GM21529 (cell line): ENCODE results near the gene LTBP1.
"Not testable (repeated sequence)": the region's sequence is repeated elsewhere in the genome, so short reads cannot be mapped to it uniquely, and the experiment has no call there.

Experiments
- ATAC-seq: cut with Tn5 transposase; IDR thresholded peaks from one replicate; pipeline ENCODE4 v1.9.1; 2021; ENCODE audit not compliant: unreplicated experiment

LTBP1 gene, protein sequence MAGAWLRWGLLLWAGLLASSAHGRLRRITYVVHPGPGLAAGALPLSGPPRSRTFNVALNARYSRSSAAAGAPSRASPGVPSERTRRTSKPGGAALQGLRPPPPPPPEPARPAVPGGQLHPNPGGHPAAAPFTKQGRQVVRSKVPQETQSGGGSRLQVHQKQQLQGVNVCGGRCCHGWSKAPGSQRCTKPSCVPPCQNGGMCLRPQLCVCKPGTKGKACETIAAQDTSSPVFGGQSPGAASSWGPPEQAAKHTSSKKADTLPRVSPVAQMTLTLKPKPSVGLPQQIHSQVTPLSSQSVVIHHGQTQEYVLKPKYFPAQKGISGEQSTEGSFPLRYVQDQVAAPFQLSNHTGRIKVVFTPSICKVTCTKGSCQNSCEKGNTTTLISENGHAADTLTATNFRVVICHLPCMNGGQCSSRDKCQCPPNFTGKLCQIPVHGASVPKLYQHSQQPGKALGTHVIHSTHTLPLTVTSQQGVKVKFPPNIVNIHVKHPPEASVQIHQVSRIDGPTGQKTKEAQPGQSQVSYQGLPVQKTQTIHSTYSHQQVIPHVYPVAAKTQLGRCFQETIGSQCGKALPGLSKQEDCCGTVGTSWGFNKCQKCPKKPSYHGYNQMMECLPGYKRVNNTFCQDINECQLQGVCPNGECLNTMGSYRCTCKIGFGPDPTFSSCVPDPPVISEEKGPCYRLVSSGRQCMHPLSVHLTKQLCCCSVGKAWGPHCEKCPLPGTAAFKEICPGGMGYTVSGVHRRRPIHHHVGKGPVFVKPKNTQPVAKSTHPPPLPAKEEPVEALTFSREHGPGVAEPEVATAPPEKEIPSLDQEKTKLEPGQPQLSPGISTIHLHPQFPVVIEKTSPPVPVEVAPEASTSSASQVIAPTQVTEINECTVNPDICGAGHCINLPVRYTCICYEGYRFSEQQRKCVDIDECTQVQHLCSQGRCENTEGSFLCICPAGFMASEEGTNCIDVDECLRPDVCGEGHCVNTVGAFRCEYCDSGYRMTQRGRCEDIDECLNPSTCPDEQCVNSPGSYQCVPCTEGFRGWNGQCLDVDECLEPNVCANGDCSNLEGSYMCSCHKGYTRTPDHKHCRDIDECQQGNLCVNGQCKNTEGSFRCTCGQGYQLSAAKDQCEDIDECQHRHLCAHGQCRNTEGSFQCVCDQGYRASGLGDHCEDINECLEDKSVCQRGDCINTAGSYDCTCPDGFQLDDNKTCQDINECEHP (N-terminal part only)

DNA sequence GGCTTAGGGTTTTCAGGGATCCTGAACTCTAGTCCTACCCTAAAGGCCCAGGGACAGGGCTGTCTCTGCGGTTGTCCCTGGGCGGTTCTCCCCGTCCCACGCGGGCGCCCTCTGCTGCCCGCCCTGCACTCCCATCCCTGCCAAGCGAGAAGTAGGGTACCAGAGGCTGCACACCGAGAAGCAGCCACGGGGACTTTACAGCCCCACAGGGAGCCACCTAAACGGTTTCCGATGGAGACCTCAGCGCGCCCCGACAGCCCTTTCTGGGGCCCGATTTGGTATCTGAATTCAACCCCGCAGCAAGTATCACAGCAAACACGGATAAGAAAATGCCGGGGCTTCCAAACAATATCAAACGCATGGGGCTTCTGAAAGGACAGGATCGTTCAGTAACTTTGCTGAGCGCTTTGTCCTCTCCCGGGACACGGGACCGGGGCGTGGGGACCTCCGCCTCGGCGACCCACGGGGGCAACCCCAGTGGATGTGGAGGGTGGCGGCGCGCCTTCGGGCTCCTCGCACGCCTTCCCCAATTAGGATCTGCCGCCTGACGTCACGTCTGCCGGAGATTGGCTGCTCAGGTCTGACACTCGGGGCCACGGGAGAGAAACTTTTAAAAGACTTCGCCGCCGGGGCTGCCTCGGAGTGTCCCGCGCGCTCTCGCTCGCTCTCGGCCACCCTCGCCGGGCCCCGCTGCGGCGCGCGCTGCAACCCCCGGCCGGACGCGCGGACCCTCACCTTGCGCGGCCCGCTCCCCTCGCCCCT is at the start of gene LTBP1:
TSS of gene LTBP1 (plus strand) at position 640 of the 762 bp plus-strand sequence. CDS start 372 bp downstream, outside the sequence.
- ATAC-seq: peak; percentile 78

DNA sequence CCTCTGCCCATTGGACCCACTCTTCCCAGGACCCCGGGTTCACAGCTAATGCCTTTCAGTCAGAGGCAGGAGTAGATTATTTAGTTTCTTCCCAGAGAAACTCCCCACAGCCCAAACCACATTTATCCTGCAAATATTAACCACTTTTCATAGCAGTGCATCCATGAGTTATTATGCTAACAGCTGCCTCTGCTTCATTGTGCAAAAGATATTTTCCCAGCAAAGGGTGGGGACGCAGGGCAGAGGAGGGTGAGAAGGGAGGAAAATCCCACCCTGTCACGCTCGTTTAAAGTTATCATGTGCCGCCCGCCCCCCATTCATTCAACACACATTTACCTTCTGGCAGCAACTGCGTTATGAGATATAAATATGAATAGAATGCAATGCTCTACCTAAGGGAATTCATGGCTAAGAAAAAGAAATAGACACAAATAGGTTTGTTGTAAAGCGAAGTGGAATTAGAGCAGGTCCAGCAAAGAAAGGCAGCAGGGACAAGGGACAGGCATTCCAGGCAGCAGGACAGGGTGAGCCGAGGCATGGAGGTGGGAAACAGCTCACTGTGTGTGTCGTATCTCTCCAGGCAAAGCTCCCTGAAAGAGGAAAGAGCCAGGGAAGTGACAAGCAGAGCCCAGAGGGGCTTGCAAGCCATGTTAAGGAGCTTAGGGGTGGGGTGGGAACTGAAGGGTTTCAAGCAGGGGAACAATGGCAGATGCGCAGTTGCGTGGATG is 46.3 kb upstream of the LTBP1 start:
- no peak for ATAC-seq

DNA sequence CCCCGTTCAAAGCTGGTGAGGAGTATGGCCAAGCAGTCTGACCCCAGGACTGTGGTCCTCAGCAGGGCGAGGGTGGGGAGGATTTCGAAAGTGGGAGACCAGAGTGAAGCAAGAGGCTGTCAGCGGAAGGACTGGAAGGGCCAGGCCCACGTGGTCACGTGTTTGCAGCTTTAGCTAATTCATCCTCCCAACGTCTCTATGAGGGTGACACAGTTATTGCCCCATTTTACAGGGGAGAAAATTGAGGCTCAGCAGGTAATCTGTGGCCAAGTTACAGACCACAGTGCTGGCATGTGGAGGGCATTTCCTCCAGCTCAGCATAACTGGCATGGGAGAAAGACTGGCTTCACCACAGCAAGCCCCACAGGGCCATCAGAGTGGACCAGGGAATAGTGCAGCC is 45.4 kb upstream of the LTBP1 start:
- ATAC-seq: no peak

DNA sequence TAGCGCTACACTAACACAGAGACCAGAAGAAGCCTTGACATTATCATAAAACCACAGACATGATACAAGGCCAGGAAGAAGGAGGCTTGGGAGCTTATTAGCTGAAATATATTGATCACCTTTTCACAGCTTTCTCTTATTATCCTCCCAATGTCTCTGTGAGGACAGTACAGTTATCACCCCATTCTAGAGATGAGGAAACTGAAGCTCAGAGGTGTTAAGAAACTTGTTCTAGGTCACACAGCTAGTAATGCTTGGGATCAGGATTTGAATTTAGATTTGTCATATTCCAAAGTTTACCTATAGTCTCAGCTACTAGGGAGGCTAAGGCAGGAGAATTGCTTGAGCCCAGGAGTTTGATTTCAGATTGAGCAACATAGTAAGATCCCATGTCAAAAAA is 44.6 kb upstream of the LTBP1 start:
- ATAC-seq: no peak

DNA sequence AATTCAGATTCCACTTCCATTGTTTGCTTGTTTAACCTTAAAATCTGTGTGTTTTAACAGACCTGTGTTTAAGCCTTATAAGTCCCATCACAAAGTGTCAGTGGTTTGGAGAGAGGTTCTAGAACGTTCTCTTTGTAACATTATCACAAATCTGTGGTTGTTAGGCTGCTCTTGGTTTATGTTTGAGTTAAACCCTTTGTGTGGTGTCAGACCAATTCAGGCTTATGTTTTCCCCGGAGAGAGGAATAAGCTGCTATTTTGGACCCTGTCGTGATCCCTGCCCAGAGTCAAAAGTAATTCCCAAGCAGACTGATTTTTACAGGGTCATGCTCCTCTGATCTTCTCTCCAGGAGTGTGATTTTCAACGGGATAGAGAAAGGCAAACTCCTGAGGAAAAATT is 43.8 kb upstream of the LTBP1 start:
- no peak for ATAC-seq

DNA sequence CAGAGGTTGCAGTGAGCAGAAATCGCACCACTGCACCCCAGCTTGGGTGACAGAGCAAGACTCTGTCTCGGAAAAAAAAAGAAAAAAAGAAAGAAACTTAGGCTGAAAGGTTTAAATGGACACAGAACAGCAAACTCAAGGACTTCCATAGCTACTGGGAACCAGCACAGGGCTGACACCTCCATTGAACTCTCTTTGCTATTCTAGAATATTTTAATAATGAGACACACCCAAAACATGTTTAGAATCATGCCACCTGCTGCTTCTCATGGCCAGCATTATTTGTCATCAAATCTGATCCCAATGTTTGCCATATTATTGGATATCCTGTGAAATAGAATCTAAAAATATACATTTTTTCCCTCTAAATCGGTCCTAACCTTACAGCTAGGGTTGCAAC is 42.7 kb upstream of the LTBP1 start:
- ATAC-seq: no peak

DNA sequence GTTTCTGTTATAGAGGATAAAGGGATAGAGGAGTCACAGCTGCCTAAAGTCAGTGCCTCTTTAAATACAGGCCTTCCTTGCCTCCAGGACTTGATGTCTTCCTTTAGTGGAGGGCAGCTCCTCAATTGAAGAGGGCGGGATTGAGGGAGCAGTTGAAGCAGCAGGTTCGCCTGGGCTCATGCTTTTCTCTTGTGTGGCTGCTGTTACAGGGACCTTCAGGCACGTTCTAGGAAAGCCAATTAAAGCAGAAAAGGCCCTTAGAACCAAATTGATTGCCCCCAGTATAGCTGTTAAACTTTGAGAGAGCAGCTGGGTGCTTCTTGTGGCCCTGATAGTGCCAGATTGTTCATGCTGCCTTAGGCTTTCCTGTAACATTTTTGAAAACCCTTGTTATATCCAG is 42.0 kb upstream of the LTBP1 start:
- peak; percentile 9 for ATAC-seq

DNA sequence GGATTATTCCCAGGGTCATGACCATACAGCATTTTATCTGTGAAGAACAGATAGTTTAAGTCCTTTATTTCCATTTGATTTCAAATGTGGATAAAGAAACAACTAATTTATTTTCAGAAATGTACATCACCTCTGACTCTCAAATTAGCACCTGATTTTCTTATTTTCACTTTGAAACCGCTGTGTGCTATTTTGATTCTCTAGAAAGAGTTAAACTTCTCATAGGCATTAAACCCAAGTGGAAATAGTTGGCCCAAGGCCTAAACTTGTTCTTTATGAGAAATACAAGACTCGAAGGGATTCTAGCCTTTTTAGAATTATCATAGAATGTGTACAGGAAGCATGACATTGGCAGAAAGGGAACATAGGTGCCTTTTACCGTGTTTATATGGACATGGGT is 41.5 kb upstream of the LTBP1 start:
- peak; percentile 49 for ATAC-seq

DNA sequence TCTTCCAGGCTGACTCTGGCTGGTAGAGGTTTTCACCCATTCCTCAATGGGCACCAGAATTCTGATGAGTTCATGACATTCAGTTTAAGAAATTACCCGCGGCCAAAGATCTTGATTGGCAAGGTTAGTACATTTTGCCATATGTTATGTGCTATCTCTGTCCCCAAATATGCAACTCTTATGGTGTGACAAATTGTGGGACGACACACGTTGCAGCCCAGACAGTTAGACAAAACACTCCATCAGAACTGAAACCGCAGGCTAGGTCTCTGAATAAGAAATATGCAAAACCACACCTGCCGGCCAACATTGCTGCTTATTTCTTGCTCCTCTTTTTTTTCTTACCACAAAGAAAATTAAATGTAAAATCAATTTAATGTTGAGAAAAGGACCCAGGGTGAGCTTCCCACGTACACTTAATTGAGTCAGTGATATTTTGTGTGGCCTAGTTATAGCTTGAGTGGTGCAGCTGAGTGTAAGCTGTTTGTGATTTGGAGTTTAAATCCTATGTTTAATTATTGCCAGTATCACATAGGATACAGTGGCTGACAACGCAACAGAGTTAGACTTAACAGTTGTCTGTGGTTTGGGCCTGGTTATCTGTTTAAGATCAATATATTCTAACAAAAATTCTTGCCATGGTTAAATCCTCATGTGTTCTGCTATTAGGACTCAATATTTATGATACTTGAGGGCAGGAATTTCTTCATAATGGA is 35.7 kb upstream of the LTBP1 start:
- peak; percentile 96 for ATAC-seq

DNA sequence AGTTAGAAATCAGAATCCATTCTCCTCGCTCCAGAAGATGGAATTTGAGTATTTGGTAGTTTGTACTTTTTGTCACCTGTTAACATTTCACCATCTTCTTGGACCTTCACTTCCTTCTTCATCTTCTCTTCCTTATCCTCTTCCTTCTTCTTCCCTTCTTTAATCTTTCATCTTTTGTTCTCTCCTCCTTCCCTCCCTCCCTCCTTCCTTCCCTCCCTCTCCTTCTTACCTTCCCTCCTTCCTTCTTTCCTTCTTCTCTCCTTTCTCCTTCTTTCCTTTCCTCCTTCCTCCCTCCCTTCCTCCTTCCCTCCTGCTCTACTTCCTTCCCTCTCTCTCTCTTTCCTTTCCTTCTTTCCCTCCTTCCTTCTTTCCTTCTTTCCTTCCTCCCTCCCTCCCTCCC is 31.1 kb upstream of the LTBP1 start:
- no peak for ATAC-seq

DNA sequence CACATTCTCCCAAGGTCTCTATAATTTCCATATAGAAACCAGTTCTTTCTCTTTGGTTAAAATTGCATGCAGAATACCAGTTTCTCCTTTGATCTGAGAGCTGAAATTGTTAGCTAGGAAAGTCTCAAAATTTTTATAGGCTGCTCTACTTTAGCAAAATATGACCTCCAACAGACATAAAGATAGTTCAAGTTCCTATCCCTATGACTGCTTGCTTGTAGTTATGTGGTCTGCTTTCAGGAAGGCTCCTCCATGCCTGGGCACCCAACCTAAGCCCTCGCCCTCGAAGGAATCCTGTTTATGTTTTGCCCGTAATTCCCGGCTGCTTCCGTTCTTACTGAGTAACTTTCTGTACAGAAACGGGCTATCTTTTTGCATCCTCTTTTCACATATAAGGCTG is 28.0 kb upstream of the LTBP1 start:
- no peak for ATAC-seq

DNA sequence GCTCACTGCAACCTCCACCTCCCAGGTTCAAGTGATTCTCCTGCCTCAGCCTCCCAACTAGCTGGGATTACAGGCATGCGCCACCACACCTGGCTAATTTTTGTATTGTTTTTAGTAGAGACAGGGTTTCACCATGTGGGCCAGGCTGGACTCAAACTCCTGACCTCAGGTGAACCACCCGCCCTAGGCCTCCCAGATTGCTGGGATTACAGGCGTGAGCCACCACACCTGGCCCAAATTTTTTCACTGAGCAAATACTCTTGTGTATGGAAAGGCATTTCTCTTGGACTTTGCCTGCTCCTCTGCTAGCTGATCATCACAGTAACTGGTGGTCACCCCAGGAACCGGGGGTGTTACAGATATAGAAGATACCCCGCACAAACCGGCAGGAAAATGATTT is 26.9 kb upstream of the LTBP1 start:
- ATAC-seq: not testable (repeated sequence)

DNA sequence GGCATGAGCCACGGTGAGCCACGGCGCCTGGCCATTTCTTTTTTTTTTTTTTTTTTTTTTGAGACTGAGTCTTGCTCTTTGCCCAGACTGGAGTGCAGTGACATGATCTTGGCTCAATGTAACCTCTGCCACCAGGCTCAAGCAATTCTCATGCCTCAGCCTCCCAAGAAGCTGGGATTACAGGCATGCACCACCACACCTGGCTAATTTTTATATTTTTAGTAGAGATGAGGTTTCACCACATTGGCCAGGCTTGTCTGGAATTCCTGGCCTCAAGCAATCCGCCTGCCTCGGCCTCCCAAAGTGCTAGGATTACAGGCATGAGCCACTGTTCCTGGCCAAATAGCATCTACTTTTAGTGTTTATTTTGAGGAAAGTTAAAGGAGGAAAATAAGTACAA is 25.3 kb upstream of the LTBP1 start:
- not testable (repeated sequence) for ATAC-seq

DNA sequence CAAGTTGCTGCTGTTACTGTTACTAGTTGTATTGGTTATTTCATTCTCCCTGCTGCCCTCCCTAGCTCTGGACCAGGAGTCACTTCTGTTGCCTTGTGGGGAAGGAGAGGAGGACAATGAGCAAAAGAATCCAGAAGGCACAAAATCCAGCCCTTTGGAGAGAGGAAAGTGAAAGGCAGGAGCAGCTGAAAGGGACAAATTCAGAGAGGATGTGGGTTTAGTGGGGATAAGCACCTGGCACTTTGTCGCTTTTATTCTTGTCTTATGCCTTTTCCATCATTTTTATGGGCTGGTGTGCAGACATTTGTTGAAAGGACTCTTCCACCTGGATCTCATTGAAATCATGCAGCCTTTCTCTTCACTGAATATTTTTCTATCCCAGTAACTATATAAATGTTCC is 24.3 kb upstream of the LTBP1 start:
- ATAC-seq: no peak

DNA sequence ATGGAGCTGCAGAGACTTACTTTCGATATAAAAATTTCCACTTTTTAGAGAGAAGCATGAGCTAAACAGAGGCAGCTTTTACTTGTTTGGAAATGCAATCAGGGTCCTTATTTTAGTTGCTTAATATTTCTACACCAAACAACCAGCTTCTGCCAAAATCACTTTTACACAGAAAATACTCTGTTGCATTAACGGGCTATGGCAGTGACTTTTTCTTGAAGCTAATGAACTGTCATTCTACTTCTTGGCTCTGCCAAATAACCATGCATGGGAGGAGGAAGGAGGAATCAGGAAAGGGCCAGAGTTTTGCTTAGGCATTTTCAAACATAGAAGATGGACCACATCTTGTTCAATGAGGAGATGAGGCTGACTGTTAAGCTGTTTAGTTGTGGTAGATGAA is 23.6 kb upstream of the LTBP1 start:
- no peak for ATAC-seq

DNA sequence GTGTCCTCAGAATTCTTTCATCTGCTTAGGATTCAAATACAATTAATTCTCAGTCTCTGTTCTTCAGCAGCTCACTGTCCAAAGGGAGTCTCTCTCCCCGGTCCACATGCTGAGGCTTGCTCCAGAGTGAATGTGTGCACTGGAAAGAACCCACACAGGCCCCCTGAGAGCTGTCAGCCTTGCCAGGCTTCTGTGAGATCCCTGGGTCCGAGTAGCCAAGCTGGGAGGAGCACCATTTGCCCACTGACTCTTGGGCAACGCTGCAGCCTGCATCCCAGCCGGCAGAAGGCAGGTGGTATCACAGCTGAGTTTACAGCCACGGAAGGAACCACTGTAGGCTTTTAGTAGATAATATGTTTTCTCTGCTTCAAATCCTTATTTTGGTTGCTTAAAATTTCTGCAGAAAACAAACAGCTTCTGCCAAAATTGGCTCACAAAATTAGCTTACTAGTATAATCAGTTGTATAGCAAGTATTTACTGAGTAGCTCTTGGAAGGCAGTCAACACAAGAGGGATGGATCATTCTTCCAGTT is 21.4 kb upstream of the LTBP1 start:
- ATAC-seq: no peak

DNA sequence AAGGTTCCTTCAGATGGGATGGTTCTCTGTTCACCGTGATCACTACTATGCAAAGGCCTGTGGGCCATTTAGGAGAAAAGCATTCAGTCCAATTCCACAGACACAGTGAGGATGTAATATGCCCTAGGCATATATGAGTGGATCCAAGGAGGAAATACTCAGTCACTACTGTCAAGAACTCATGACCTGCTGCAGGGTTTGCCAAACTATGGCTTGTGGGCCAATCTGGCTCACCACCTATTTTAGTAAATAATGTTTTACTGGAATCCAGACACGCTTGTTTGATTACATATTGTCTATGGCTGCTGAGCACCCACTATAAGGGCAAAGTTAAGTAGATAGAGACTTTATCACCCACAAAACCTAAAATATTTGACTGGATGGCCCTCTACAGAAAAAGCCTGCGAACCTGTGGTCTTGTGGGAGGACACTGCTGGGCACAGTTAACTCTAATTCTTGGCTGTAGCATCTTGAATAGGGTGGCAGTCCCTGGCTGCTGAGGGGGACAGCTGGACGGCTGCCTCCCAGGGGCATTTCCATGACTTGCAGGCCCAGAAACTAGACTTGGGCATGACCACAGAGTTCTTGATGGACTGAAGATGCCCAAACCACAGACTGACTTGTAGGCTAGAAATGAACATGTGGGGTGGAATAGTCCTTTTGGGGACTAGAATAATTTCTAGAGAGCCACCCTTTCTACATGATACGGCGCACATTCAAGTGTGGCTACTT is 20.6 kb upstream of the LTBP1 start:
- ATAC-seq: no peak

DNA sequence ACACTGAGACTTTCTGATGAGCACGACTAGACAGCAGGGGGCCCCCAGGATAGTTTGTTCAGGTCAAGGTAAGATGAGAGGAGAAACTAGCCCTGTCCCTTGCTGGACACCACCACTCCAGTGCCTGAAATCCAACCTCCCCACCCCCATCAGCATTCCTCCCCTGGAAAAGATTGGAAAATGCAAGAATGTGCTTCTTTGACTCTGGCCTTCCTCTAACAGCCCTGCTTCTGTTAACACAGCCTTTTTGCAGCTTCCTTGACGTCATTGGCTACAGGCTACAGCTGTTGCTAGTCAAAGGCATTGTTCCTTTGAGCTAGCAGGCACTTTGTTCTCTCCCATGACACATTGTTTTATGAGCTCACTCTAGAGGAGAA is 20.1 kb upstream of the LTBP1 start:
- ATAC-seq: no peak

DNA sequence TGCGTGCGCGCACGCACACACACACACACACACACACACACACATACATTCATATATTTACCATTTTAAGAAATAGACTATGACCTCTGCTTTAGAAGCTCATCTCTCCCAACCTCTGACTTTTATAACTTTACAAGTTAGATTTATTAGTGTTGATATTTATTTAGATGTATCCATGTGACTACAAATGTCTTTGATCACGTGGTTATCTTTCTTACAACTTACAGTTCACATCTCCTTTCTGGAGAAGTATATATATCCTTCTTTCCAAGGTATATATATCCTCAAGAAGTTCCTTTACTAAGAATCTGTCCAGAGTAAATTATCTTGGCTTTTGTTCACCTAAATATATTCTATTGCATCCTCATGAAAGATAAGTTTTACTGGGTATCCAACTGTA is 16.3 kb upstream of the LTBP1 start:
- no peak for ATAC-seq
